Loucy (cell line): ENCODE results near the gene CACUL1.

Experiments
- H2AFZ ChIP-seq: fragments of 200-600 bp; sonication (generic); 2 replicates; pipeline ENCODE4 v1.6.0; 2016; ENCODE audit warnings: antibody characterized with exemption, mild to moderate bottlenecking, low read length, moderate library complexity
- H3F3A ChIP-seq: fragments of 200-600 bp; 2 replicates; pipeline ENCODE4 v1.6.0; 2016; ENCODE audit warnings: antibody characterized with exemption, low read depth, mild to moderate bottlenecking
- H3K27me3 ChIP-seq: fragments of 200-600 bp; sonication (generic); 2 replicates; pipeline ENCODE4 v1.6.1; 2014; ENCODE audit warnings: low read length, mild to moderate bottlenecking; ENCODE audit not compliant: insufficient read depth, poor library complexity, severe bottlenecking
- H3K36me3 ChIP-seq: fragments of 200-600 bp; sonication (generic); 2 replicates; pipeline ENCODE4 v1.6.1; 2016; ENCODE audit warnings: low read length; ENCODE audit not compliant: insufficient read depth
- H3K4me1 ChIP-seq: fragments of 200-600 bp; sonication (generic); 2 replicates; pipeline ENCODE4 v1.5.1; 2014; ENCODE audit warnings: low read length, mild to moderate bottlenecking; ENCODE audit not compliant: insufficient read depth, poor library complexity, severe bottlenecking
- H3K4me2 ChIP-seq: fragments of 200-600 bp; sonication (generic); 2 replicates; pipeline ENCODE4 v1.6.0; 2014; ENCODE audit warnings: antibody characterized with exemption, low read length, low read depth, mild to moderate bottlenecking; ENCODE audit not compliant: poor library complexity, severe bottlenecking
- H3K4me3 ChIP-seq: fragments of 200-600 bp; sonication (generic); 2 replicates; pipeline ENCODE4 v1.5.1; 2014; ENCODE audit warnings: low read length, mild to moderate bottlenecking, mixed read lengths; ENCODE audit not compliant: poor library complexity, severe bottlenecking
- H3K79me2 ChIP-seq: fragments of 200-600 bp; sonication (generic); 2 replicates; pipeline ENCODE4 v1.6.1; 2014; ENCODE audit warnings: low read length; ENCODE audit not compliant: insufficient read depth
- H3K9ac ChIP-seq: fragments of 200-600 bp; sonication (generic); 2 replicates; pipeline ENCODE4 v1.6.0; 2014; ENCODE audit warnings: mild to moderate bottlenecking, low read depth, low read length, moderate library complexity; ENCODE audit not compliant: poor library complexity, severe bottlenecking
- H3K9me2 ChIP-seq: fragments of 200-600 bp; sonication (generic); replicated peaks from 2 replicates; pipeline ENCODE4 v1.6.1; 2016; ENCODE audit warnings: low read depth, low read length, mixed read lengths
- H3K9me3 ChIP-seq: fragments of 200-600 bp; sonication (generic); 2 replicates; pipeline ENCODE4 v1.6.1; 2014; ENCODE audit warnings: mild to moderate bottlenecking, antibody characterized with exemption, low read length, low read depth; ENCODE audit not compliant: insufficient read depth
- H4K20me1 ChIP-seq: fragments of 200-600 bp; sonication (generic); 2 replicates; pipeline ENCODE4 v1.6.0; 2014; ENCODE audit warnings: antibody characterized with exemption, low read length, mild to moderate bottlenecking; ENCODE audit not compliant: insufficient read depth, poor library complexity, severe bottlenecking
- EZH2phosphoT487 ChIP-seq: fragments of 200-600 bp; IDR thresholded peaks from 2 replicates; pipeline ENCODE4 v1.6.1; 2018; ENCODE audit warnings: antibody characterized with exemption, mild to moderate bottlenecking, moderate library complexity, borderline replicate concordance
- TF ChIP-seq, protein P1 (sequence below): fragments of 200-600 bp; sonication (generic); conservative IDR thresholded peaks from 2 replicates; pipeline ENCODE4 v1.5.1; 2014; ENCODE audit warnings: mild to moderate bottlenecking, antibody characterized with exemption, low read length

Gene CACUL1

DNA sequence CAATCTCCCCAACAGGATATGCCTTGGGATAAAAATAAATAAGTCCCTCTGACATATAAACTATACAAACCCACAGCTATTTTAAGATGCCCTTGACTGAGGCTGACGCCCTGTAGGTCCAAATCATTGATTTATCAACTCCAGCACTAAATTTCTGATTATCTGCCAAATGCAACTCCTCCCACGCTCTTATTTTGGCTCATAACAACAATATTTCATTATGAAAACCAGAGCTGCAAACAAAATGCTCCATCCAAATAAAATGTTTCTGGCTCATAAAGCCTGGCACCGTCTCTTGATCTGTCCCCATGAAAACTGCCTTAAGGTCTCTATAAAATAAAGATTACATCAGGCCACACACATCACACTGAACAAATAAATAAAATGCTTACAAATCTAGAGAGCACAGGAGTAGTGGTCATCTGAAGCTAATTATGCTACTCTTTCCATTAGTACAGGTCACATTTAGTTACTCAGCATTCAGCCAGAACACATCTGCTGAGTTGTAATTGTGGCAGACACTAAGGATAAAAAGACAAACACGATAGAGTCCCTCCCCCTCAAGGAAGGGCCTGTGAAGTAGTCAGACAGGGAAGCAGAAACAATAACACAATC is 28.8 kb downstream of the CACUL1 start:
- H3K27me3 ChIP-seq, result no peaks in the 10 kb centered on the region
- H3K9me2 ChIP-seq, result no peaks in the 10 kb centered on the region
- H2AFZ ChIP-seq, result no peak overlapping the region
- TF ChIP-seq, protein P1, sequence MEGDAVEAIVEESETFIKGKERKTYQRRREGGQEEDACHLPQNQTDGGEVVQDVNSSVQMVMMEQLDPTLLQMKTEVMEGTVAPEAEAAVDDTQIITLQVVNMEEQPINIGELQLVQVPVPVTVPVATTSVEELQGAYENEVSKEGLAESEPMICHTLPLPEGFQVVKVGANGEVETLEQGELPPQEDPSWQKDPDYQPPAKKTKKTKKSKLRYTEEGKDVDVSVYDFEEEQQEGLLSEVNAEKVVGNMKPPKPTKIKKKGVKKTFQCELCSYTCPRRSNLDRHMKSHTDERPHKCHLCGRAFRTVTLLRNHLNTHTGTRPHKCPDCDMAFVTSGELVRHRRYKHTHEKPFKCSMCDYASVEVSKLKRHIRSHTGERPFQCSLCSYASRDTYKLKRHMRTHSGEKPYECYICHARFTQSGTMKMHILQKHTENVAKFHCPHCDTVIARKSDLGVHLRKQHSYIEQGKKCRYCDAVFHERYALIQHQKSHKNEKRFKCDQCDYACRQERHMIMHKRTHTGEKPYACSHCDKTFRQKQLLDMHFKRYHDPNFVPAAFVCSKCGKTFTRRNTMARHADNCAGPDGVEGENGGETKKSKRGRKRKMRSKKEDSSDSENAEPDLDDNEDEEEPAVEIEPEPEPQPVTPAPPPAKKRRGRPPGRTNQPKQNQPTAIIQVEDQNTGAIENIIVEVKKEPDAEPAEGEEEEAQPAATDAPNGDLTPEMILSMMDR, result no peak
- H3K36me3 ChIP-seq, result peaks cover 42% of the 10 kb centered on the region; the same call in 1 of the 2 replicates
- peaks cover 41% of the 10 kb centered on the region for H4K20me1 ChIP-seq
- peaks cover 15% of the 10 kb centered on the region for H3K4me1 ChIP-seq
- H3K9ac ChIP-seq, result no peak overlapping the region
- H3K79me2 ChIP-seq, result peaks cover 61% of the 10 kb centered on the region
- H3F3A ChIP-seq, result peaks cover 3% of the 10 kb centered on the region; the same call in 1 of the 2 replicates
- H3K9me3 ChIP-seq, result no peaks in the 10 kb centered on the region
- H3K4me3 ChIP-seq, result no peak overlapping the region
- H3K4me2 ChIP-seq, result no peak overlapping the region

DNA sequence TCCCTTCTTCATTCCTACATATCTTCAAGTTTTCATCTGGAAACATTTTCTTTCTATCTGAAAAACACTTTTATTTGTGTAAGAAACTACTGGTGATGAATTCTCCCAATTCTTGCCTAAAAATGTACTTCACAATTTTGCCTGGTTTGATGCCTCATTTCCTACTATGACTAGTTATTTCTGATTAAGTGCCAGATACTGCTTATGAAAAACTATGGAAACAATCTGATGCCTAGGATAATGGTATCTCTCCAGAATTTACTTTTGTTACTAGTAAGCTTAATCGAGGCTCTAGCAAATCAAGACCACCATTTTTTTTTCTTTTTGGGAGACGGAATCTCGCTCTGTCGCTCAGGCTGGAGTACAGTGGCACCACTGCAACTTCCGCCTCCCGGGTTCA is 31.3 kb downstream of the CACUL1 start:
- Histone ChIP-seq H3K27me3 (no peaks in the 10 kb centered on the region), H3K9me2 (no peaks in the 10 kb centered on the region), H3K4me3 (no peak overlapping the region), H3K36me3 (peaks cover 38% of the 10 kb centered on the region; the same call in 1 of the 2 replicates), H3K4me1 (no peaks in the 10 kb centered on the region), H3K9ac (no peak overlapping the region), H3K4me2 (no peak overlapping the region), H2AFZ (no peak overlapping the region), H3F3A (peaks cover 3% of the 10 kb centered on the region; the same call in 1 of the 2 replicates), H4K20me1 (peaks cover 25% of the 10 kb centered on the region), H3K79me2 (peaks cover 53% of the 10 kb centered on the region), H3K9me3 (no peaks in the 10 kb centered on the region)
- TF ChIP-seq EZH2phosphoT487, result no peak
- TF ChIP-seq, protein P1, result no peak

DNA sequence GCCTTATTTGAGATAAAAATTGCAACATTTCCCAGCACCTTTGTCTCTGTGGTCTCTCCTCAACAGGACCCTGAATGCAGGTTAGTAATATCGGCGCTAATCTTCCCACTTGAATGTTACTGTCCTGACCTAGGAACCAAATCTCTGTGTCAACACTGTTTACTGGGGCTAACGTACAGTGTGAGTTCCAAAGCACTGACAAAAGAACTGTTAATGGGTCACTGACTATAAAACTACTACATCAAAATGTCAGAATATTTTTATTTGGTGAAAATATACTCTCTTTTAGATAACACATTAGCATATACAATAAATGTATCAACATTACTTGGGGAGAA is 33.3 kb downstream of the CACUL1 start:
- no peak for TF ChIP-seq EZH2phosphoT487
- TF ChIP-seq, protein P1, result no peak
- no peak overlapping the region for H3K4me3 ChIP-seq
- H3K79me2 ChIP-seq, result peaks cover 41% of the 10 kb centered on the region
- H2AFZ ChIP-seq, result no peak overlapping the region
- no peaks in the 10 kb centered on the region for H3K9me3 ChIP-seq
- no peaks in the 10 kb centered on the region for H3K9me2 ChIP-seq
- no peak overlapping the region for H3K4me2 ChIP-seq
- peaks cover 3% of the 10 kb centered on the region; the same call in 1 of the 2 replicates for H3F3A ChIP-seq
- no peak overlapping the region for H3K9ac ChIP-seq
- H3K4me1 ChIP-seq, result no peaks in the 10 kb centered on the region
- peaks cover 33% of the 10 kb centered on the region; the same call in 1 of the 2 replicates for H3K36me3 ChIP-seq
- H3K27me3 ChIP-seq, result no peaks in the 10 kb centered on the region
- peaks cover 27% of the 10 kb centered on the region for H4K20me1 ChIP-seq
